Karpas-422 (cell line): ENCODE data around the gene PDC. TPM values are rescaled to one million over a fixed set of nuclear protein-coding genes. Genes with fewer than 3 reads are reported as not detected.

ENCODE experiments used
- DNase-seq: peaks from one replicate; pipeline ENCODE4 v3.0.0-alpha.2; 2015
- H2AFZ ChIP-seq: fragments of 200-600 bp; sonication (generic); 2 replicates; pipeline ENCODE4 v1.6.1; 2014; ENCODE audit warnings: antibody characterized with exemption, low read length, mixed read lengths
- H3K27ac ChIP-seq: fragments of 200-600 bp; sonication (generic); 2 replicates; pipeline ENCODE4 v1.5.1; 2014; ENCODE audit warnings: mild to moderate bottlenecking, low read length, moderate library complexity
- H3K27me3 ChIP-seq: fragments of 200-600 bp; sonication (generic); 2 replicates; pipeline ENCODE4 v1.6.1; 2014; ENCODE audit warnings: low read length, mixed read lengths
- H3K36me3 ChIP-seq: fragments of 200-600 bp; sonication (generic); 2 replicates; pipeline ENCODE4 v1.6.1; 2014; ENCODE audit warnings: low read length, mixed read lengths; ENCODE audit not compliant: insufficient read depth
- H3K4me1 ChIP-seq: fragments of 200-600 bp; sonication (generic); 2 replicates; pipeline ENCODE4 v1.6.1; 2014; ENCODE audit warnings: mild to moderate bottlenecking, low read length, mixed read lengths
- H3K4me2 ChIP-seq: fragments of 200-600 bp; sonication (generic); 2 replicates; pipeline ENCODE4 v1.6.1; 2014; ENCODE audit warnings: low read length, low read depth, mild to moderate bottlenecking; ENCODE audit not compliant: poor library complexity, severe bottlenecking
- H3K4me3 ChIP-seq: fragments of 200-600 bp; sonication (generic); 2 replicates; pipeline ENCODE4 v1.5.1; 2014; ENCODE audit warnings: mild to moderate bottlenecking, antibody characterized with exemption, low read length, mixed read lengths
- H3K79me2 ChIP-seq: fragments of 200-600 bp; sonication (generic); 2 replicates; pipeline ENCODE4 v1.6.1; 2014; ENCODE audit warnings: mild to moderate bottlenecking, low read length, mixed read lengths
- H3K9ac ChIP-seq: fragments of 200-600 bp; sonication (generic); 2 replicates; pipeline ENCODE4 v1.6.0; 2014; ENCODE audit warnings: low read length
- H3K9me2 ChIP-seq: fragments of 200-600 bp; sonication (generic), shearing (Covaris generic); replicated peaks from 2 replicates; pipeline ENCODE4 v1.6.0; 2014; ENCODE audit warnings: mild to moderate bottlenecking, low read length, moderate library complexity; ENCODE audit not compliant: insufficient read depth
- H3K9me3 ChIP-seq: fragments of 300-700, 200-600 bp; sonication (generic); 2 replicates; pipeline ENCODE4 v1.6.1; 2014; ENCODE audit warnings: low read length, mixed read lengths
- H4K20me1 ChIP-seq: fragments of 200-600 bp; sonication (generic); 2 replicates; pipeline ENCODE4 v1.6.1; 2014; ENCODE audit warnings: mild to moderate bottlenecking, antibody characterized with exemption, low read length, low read depth; ENCODE audit not compliant: insufficient read depth
- total RNA-seq: library from RNA; depleted of rRNA; stranded (reverse); fragments of >200 nt; shearing (Covaris generic); gene quantifications from 2 replicates; pipeline ENCODE4 v1.2.3, GENCODE V29; 2014; ENCODE audit warnings: low replicate concordance

PDC gene
- total RNA-seq, 1 experiment from 2014 or later = not detected

DNA sequence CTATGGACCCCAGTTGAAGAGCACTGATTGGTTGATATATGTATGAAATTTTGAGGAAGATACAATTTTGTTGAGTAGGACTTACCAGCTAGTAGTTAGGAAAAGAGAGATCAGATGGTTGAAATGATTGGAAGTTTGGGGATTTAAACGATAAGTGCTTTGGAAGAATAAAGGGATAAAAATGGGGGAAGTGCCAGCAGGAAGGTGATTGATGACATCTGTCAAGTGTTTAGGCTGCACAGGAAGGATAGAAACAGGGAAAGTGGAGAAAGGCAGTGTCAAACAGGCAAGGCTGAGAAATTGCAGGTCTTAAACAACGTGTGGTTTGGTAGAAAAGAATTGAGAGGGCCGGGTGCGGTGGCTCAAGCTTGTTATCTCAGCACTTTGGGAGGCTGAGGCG, 22.3 kb downstream of the PDC start:
- no peaks in the 10 kb centered on the region for H3K4me1 ChIP-seq
- no peak overlapping the region for H3K4me3 ChIP-seq
- DNase-seq = no peak
- no peak overlapping the region for H3K27ac ChIP-seq
- H3K9me3 ChIP-seq = no peaks in the 10 kb centered on the region
- no peaks in the 10 kb centered on the region for H3K36me3 ChIP-seq
- H3K9me2 ChIP-seq = no peaks in the 10 kb centered on the region
- H3K27me3 ChIP-seq = no peaks in the 10 kb centered on the region
- no peaks in the 10 kb centered on the region for H4K20me1 ChIP-seq
- no peaks in the 10 kb centered on the region for H3K79me2 ChIP-seq
- H2AFZ ChIP-seq = no peak overlapping the region
- H3K9ac ChIP-seq = no peak overlapping the region
- H3K4me2 ChIP-seq = no peak overlapping the region

GRCh38 chr1:186435336-186435735, 25.6 kb downstream of the PDC start:
- Histone ChIP-seq H3K4me1 (no peaks in the 10 kb centered on the region), H4K20me1 (no peaks in the 10 kb centered on the region), H3K4me3 (no peak overlapping the region), H3K9me2 (no peaks in the 10 kb centered on the region), H3K9ac (no peak overlapping the region), H2AFZ (no peak overlapping the region), H3K79me2 (no peaks in the 10 kb centered on the region), H3K9me3 (no peaks in the 10 kb centered on the region), H3K4me2 (no peak overlapping the region), H3K27me3 (no peaks in the 10 kb centered on the region), H3K27ac (no peak overlapping the region), H3K36me3 (no peaks in the 10 kb centered on the region)
- DNase-seq = no peak

DNA sequence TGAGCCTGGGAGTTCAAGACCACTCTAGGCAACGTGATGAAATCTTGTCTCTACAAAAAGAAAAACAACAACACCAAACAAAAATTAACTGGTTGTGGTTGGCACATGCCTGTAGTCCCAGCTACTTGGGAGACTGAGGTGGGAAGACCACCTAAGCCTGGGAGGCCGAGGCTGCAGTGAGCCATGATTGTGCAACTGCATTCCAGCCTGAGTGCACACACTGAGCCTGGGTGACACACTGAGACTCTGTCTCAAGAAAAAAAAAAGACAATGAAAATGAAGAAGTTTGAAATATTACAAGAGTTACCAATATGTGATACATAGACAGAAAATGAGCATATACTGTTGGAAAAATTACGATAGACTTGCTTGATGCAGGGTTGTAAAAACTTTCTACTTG, 31.9 kb downstream of the PDC start:
- H3K4me2 ChIP-seq = no peak overlapping the region
- H3K9me2 ChIP-seq = 0 out of 2 replicates have a peak, but pooled peaks cover 4% of the 10 kb centered on the region
- no peak overlapping the region for H3K9ac ChIP-seq
- no peaks in the 10 kb centered on the region for H3K4me1 ChIP-seq
- H3K9me3 ChIP-seq = no peaks in the 10 kb centered on the region
- H3K27ac ChIP-seq = no peak overlapping the region
- H3K79me2 ChIP-seq = no peaks in the 10 kb centered on the region
- no peak overlapping the region for H3K4me3 ChIP-seq
- H3K27me3 ChIP-seq = no peaks in the 10 kb centered on the region
- no peak for DNase-seq
- H4K20me1 ChIP-seq = no peaks in the 10 kb centered on the region
- H3K36me3 ChIP-seq = no peaks in the 10 kb centered on the region
- no peak overlapping the region for H2AFZ ChIP-seq

DNA sequence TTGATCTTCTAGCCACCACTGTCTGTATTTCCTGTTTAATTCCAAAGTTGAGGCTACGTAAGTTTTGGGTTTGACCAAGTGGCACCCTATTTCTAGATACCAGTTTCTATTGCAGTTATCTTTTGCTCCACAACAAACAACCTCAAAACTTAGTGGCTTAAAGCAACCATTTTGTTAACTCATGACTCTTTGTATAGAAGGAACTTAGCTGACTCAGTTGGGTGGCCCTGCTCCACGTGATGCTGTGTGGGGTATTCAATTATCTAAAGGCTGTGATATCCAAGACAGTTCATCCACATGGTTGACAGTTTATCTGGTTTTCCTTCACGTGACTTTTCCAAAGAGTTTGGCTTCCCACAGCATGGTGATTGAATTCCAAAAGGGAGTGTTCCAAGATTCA, 34.8 kb downstream of the PDC start:
- DNase-seq = no peak
- H3K27me3 ChIP-seq = no peaks in the 10 kb centered on the region
- no peaks in the 10 kb centered on the region for H3K9me3 ChIP-seq
- no peak overlapping the region for H3K4me3 ChIP-seq
- no peaks in the 10 kb centered on the region for H3K36me3 ChIP-seq
- no peaks in the 10 kb centered on the region for H3K4me1 ChIP-seq
- H3K79me2 ChIP-seq = no peaks in the 10 kb centered on the region
- no peaks in the 10 kb centered on the region for H4K20me1 ChIP-seq
- H3K27ac ChIP-seq = no peak overlapping the region
- H3K4me2 ChIP-seq = no peak overlapping the region
- no peak overlapping the region for H2AFZ ChIP-seq
- no peak overlapping the region for H3K9ac ChIP-seq
- H3K9me2 ChIP-seq = 0 out of 2 replicates have a peak, but pooled peaks cover 4% of the 10 kb centered on the region

DNA sequence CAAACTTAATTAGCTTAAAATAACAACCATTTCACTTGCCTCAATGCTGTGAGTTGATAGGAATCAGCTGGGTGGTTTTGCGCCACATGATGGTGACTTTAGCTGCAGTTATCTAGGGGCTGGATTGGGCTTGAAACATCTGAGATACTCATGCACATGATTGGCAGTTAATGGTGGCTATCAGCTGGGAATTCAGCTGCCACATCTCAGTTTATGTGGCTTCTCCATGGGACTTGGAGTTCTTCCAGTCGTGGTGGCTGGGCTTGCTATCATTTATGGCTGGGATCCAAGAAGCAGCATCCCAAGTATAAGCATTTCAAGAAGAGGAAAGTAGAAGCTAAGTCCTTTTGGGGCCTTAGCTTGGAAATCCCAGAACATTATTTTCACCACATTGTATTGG, 36.4 kb downstream of the PDC start:
- H3K36me3 ChIP-seq = peaks cover 9% of the 10 kb centered on the region
- H4K20me1 ChIP-seq = no peaks in the 10 kb centered on the region
- no peak overlapping the region for H3K4me2 ChIP-seq
- no peak for DNase-seq
- H3K9me2 ChIP-seq = 0 out of 2 replicates have a peak, but pooled peaks cover 4% of the 10 kb centered on the region
- no peak overlapping the region for H3K4me3 ChIP-seq
- no peak overlapping the region for H2AFZ ChIP-seq
- no peak overlapping the region for H3K27ac ChIP-seq
- H3K27me3 ChIP-seq = no peaks in the 10 kb centered on the region
- H3K9ac ChIP-seq = no peak overlapping the region
- no peaks in the 10 kb centered on the region for H3K4me1 ChIP-seq
- H3K79me2 ChIP-seq = no peaks in the 10 kb centered on the region
- H3K9me3 ChIP-seq = no peaks in the 10 kb centered on the region

GRCh38 chr1:186421446-186421845, 39.5 kb downstream of the PDC start:
- no peaks in the 10 kb centered on the region for H3K9me3 ChIP-seq
- no peak overlapping the region for H3K4me3 ChIP-seq
- no peak overlapping the region for H3K9ac ChIP-seq
- no peaks in the 10 kb centered on the region for H4K20me1 ChIP-seq
- no peaks in the 10 kb centered on the region for H3K9me2 ChIP-seq
- H2AFZ ChIP-seq = no peak overlapping the region
- no peak for DNase-seq
- peaks cover 24% of the 10 kb centered on the region for H3K36me3 ChIP-seq
- no peaks in the 10 kb centered on the region for H3K79me2 ChIP-seq
- H3K4me1 ChIP-seq = no peaks in the 10 kb centered on the region
- no peak overlapping the region for H3K4me2 ChIP-seq
- no peaks in the 10 kb centered on the region for H3K27me3 ChIP-seq
- no peak overlapping the region for H3K27ac ChIP-seq

- Histone ChIP-seq H3K4me2 (no peak overlapping the region), H4K20me1 (no peaks in the 10 kb centered on the region), H3K36me3 (peaks cover 24% of the 10 kb centered on the region), H3K4me1 (no peaks in the 10 kb centered on the region), H3K27me3 (no peaks in the 10 kb centered on the region), H2AFZ (no peak overlapping the region), H3K27ac (no peak overlapping the region), H3K79me2 (no peaks in the 10 kb centered on the region), H3K9me2 (no peaks in the 10 kb centered on the region), H3K9ac (no peak overlapping the region), H3K9me3 (no peaks in the 10 kb centered on the region), H3K4me3 (no peak overlapping the region)
- DNase-seq = no peak
Observed at GRCh38 chr1:186420923-186421322, 40.0 kb downstream of the PDC start.

DNA sequence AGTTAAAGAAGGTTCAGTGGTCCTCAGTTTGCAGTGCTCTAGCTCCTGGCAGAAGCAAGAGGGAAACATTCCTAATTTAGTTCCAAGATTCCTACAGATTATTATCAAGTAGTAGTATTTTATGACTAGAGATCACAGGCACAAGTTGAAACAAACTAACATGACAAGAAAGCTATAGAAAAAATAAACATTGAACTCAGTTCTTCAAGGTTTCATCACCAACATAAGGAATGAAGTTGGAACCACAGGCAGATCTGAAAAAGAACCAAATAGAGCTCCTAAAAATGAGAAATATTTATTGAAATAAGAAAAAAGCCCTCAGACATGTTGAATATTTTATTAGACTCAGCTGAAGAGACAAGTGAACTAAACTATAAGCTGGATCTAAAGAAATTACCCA, 40.6 kb downstream of the PDC start:
- Histone ChIP-seq H3K4me3 (no peak overlapping the region), H3K9me3 (no peaks in the 10 kb centered on the region), H3K79me2 (no peaks in the 10 kb centered on the region), H3K4me2 (no peak overlapping the region), H4K20me1 (no peaks in the 10 kb centered on the region), H3K9ac (no peak overlapping the region), H3K4me1 (no peaks in the 10 kb centered on the region), H2AFZ (no peak overlapping the region), H3K9me2 (no peaks in the 10 kb centered on the region), H3K27ac (no peak overlapping the region), H3K27me3 (no peaks in the 10 kb centered on the region), H3K36me3 (peaks cover 24% of the 10 kb centered on the region)
- DNase-seq = no peak

GRCh38 chr1:186418503-186418902, 42.4 kb downstream of the PDC start:
- no peaks in the 10 kb centered on the region for H3K27me3 ChIP-seq
- no peaks in the 10 kb centered on the region for H3K79me2 ChIP-seq
- H3K4me1 ChIP-seq = no peaks in the 10 kb centered on the region
- no peak overlapping the region for H3K27ac ChIP-seq
- no peak overlapping the region for H3K9ac ChIP-seq
- DNase-seq = no peak
- H4K20me1 ChIP-seq = no peaks in the 10 kb centered on the region
- H3K9me2 ChIP-seq = no peaks in the 10 kb centered on the region
- no peak overlapping the region for H3K4me2 ChIP-seq
- H3K4me3 ChIP-seq = no peak overlapping the region
- H3K36me3 ChIP-seq = peaks cover 30% of the 10 kb centered on the region
- no peak overlapping the region for H2AFZ ChIP-seq
- no peaks in the 10 kb centered on the region for H3K9me3 ChIP-seq
